Brain microvascular endothelial cell (primary cell): Measurements from ENCODE around the gene ACBD4.
A peak's percentile ranks its signal among the peaks of the same experiment; 100 is the strongest.

Experiments used
- DNase-seq: peaks from one replicate; pipeline ENCODE4 v3.0.0-alpha.2; 2020
- H3K27ac ChIP-seq: fragments of 250-450 bp; sonication (Bioruptor Pico); 2 replicates; pipeline ENCODE4 v1.5.1; 2020; ENCODE audit warnings: mild to moderate bottlenecking, moderate library complexity
- H3K27me3 ChIP-seq: fragments of 250-450 bp; sonication (Bioruptor Pico); replicated peaks from 2 replicates; pipeline ENCODE4 v1.5.1; 2020; ENCODE audit warnings: mild to moderate bottlenecking
- H3K36me3 ChIP-seq: fragments of 250-450 bp; sonication (Bioruptor Pico); replicated peaks from 2 replicates; pipeline ENCODE4 v1.5.1; 2020; ENCODE audit warnings: mild to moderate bottlenecking
- H3K4me3 ChIP-seq: 2 replicates; pipeline ENCODE4 v1.5.1; 2011; ENCODE audit warnings: low read depth, mild to moderate bottlenecking, control low read depth, low read length, moderate library complexity
- in situ Hi-C: cut with HindIII; loops from 2 replicates; pipeline ENCODE4 v1.10.0; 2017; ENCODE audit warnings: low sequenced_read_pairs, low pct_ligation_motif_present
- TF ChIP-seq, protein P1 (sequence below): IDR thresholded peaks from 2 replicates; pipeline ENCODE4 v1.5.1; 2011; ENCODE audit warnings: low read depth, mild to moderate bottlenecking, moderate library complexity, low read length, control low read depth, inconsistent platforms; ENCODE audit errors: missing control alignments

The ACBD4 gene

DNA sequence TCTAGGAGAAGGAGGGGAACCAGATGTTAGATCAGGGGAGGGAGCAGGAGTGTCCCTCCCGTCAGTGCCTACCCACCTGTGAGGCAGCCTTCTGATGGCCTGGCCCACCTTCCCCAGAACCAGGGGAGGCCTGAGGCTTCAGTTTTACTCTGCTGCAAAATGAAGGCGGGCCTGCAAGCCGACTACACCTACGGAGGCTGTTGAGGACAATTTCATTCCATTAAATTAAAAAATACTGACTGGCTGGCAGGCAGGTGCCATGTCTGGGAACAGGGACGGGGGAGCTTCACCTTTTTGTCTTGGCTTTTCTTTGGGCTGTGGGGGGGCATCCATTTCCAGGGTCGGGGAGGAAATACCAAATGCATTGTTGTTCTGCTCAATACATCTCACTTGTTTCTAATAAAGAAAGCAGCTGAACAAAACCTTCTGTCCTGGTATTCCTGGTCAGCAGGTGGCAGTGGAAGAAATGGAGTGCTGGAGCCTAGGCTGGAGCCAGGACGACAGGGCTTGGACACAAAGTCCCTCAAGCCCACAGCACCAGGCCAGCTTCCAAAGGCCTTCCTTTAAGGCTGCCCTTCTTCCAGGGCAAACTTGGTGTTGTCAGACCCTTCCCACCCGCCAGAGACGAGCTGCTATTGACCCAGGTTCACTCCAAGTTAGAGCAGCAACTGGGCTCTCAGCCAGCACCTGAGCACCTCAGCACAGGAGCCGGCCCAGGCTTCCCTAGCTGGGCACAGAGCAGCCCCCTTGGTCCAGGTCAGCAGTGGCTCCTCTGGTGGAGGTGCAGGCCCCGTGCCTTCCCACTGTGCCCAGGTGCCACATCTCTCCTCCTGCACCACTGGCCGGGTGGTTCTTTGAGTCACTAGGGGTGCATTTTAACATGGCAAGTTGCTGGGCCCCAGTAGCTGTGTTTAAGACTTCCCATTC is 26.6 kb upstream of the ACBD4 start:
- H3K36me3 ChIP-seq = peaks cover 52% of the 10 kb centered on the region
- no peaks in the 10 kb centered on the region for H3K27me3 ChIP-seq
- TF ChIP-seq, protein P1, sequence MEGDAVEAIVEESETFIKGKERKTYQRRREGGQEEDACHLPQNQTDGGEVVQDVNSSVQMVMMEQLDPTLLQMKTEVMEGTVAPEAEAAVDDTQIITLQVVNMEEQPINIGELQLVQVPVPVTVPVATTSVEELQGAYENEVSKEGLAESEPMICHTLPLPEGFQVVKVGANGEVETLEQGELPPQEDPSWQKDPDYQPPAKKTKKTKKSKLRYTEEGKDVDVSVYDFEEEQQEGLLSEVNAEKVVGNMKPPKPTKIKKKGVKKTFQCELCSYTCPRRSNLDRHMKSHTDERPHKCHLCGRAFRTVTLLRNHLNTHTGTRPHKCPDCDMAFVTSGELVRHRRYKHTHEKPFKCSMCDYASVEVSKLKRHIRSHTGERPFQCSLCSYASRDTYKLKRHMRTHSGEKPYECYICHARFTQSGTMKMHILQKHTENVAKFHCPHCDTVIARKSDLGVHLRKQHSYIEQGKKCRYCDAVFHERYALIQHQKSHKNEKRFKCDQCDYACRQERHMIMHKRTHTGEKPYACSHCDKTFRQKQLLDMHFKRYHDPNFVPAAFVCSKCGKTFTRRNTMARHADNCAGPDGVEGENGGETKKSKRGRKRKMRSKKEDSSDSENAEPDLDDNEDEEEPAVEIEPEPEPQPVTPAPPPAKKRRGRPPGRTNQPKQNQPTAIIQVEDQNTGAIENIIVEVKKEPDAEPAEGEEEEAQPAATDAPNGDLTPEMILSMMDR = peak; percentile 14
- in situ Hi-C loops = no loop called here
- no peak overlapping the region for H3K27ac ChIP-seq
- DNase-seq = no peak
- no peak overlapping the region for H3K4me3 ChIP-seq

DNA sequence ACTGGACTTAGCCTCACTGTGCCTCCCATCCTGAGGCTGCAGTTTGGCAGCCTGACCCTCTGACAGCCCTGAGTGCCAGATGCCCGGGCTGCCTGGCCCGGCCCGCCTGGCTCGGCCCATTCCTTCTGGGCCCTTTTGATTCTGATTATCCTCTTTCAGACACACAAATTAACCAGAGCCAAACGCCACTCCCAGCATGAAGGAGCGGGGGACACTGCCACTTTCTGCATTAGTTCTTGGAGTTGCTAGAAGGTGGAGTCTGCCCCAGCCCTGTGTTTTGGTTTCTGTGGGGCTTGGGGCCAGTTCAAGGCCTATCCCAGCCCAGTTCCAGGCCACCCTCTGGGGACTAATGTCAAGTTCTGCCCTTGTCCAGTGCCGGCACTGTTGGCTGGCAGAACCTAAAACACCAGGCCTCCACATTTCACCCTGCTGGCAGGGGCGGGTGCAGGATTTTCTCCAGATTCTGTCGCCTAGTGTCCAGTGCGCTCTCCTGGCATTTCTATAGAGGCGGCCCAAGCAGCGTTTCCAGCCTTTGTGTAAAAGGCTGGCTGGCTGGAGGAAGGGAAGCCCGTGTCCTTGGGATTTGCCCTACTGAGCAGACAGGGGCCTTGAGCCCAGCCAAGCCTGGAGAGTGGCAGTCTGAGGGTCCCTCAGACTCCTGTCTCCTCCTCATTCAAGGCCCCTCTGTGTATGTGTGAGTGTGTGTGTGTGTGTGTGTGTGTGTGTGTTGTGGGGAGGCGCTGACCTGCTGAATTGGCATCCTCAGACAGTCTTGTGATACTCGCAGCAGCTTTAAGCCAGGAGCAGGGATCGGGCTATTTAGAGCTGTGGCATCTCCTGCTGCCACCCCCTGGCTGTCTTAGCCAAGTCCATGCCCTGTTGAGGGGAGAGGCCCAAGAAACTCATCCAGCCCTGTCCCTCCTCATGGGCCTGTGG is 24.5 kb upstream of the ACBD4 start:
- H3K4me3 ChIP-seq = no peak overlapping the region
- TF ChIP-seq, protein P1 = peak; percentile 7
- H3K27me3 ChIP-seq = no peaks in the 10 kb centered on the region
- no peak for DNase-seq
- in situ Hi-C loops = no loop called here
- H3K36me3 ChIP-seq = peaks cover 33% of the 10 kb centered on the region
- H3K27ac ChIP-seq = no peak overlapping the region

DNA sequence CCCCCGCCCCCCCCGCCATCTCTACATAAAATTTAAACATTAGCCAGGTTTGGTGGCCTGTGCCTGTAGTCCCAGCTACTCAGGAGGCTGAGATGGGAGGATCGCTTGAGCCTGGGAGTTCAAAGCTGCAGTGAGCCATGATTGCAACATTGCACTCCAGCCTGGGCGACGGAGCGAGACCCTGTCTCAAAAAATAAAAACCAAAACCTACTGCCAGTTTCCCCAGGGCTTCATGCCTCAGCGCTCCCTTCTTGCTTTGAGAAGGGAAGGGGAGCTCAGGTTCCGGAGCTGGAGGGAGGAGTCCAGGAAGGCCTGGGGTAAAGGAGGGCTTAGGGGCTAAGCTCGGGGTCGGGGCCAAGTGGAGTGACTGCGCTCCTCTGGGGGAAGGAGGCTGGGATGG is 23.6 kb upstream of the ACBD4 start:
- H3K36me3 ChIP-seq = peaks cover 24% of the 10 kb centered on the region
- in situ Hi-C loops = no loop called here
- TF ChIP-seq, protein P1 = no peak
- no peaks in the 10 kb centered on the region for H3K27me3 ChIP-seq
- no peak overlapping the region for H3K27ac ChIP-seq
- DNase-seq = no peak
- H3K4me3 ChIP-seq = no peak overlapping the region

DNA sequence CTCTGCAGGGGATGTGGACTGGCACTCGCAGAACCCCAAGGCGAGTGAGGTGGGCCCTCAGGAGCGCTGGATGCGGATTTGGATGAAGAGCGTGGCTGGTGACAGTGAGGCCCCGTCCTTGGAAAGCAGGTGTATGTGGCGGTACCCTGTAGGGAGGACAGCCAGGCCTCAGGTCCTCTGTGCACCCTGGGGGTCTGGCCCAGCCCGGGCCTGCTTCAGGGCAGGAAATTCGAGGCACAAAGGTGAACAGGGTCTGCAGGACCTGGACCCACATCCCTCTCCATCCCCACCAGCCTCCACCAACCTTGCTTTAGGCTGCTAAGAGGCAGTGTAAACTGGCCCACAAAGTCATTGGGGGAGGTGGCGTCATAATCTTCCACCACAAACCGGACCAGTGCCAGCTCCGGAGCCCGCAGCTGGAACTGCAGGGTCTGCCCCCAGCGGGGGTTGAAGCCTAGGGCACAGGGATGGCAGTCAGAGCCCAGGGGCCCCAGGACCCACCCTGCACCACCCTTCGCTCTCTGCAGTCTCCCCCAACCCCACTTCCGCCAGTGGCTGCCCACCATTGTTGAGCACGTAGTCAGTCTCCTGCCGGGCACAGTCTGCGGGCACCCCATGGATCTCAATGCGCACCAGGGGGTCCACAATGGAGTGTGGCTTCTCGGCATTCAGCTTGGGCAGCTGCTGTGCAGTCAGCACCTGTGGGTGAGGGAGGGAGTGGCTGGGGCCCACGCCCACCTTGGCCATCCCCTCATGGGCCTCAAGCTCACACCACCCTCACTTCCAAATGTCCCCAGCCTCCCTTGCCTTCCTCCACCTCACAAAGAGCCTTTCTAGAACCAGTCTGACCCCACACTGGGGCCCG is 22.7 kb upstream of the ACBD4 start:
- in situ Hi-C loops = no loop called here
- TF ChIP-seq, protein P1 = no peak
- Histone ChIP-seq H3K27ac (no peak overlapping the region), H3K4me3 (no peak overlapping the region), H3K27me3 (no peaks in the 10 kb centered on the region), H3K36me3 (peaks cover 15% of the 10 kb centered on the region)
- no peak for DNase-seq

DNA sequence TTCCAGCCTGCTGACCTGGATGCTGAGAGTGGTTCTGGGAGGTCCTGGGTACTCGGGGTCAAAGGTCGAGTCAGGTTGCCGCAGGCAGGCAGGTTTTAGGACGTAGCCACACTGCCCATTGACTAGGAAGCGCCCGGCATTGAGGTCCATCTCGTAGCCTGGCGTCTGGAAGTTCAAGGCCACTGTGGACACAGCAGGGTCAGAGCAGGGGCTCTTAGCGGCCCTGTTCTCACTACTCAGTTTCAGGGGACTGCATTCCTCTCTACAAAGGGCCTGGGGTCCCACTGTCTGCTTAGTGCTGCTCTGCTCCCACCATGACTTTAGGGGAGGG is 22.1 kb upstream of the ACBD4 start:
- H3K27me3 ChIP-seq = no peaks in the 10 kb centered on the region
- no peak overlapping the region for H3K4me3 ChIP-seq
- H3K27ac ChIP-seq = no peak overlapping the region
- TF ChIP-seq, protein P1 = no peak
- in situ Hi-C loops = no loop called here
- H3K36me3 ChIP-seq = peaks cover 9% of the 10 kb centered on the region
- no peak for DNase-seq
